Astrocyte of the cerebellum (primary cell): ENCODE data around the gene MAP4K3.
A peak's percentile ranks its signal among the peaks of the same experiment; 100 is the strongest.

Source experiments
- DNase-seq: peaks from one replicate; pipeline ENCODE4 v3.0.0-alpha.2; 2011; ENCODE audit warnings: low read depth
- H3K4me3 ChIP-seq: 2 replicates; pipeline ENCODE4 v1.5.1; 2011; ENCODE audit warnings: mild to moderate bottlenecking, low read depth, low read length, moderate library complexity
- in situ Hi-C: cut with HindIII; loops from 2 replicates; pipeline ENCODE4 v1.10.0; 2017; ENCODE audit warnings: low sequenced_read_pairs
- TF ChIP-seq, protein P1 (sequence below): IDR thresholded peaks from 2 replicates; pipeline ENCODE4 v1.5.1; 2012; ENCODE audit warnings: low read length, low read depth, moderate library complexity, mild to moderate bottlenecking; ENCODE audit errors: missing control alignments

The MAP4K3 gene

DNA sequence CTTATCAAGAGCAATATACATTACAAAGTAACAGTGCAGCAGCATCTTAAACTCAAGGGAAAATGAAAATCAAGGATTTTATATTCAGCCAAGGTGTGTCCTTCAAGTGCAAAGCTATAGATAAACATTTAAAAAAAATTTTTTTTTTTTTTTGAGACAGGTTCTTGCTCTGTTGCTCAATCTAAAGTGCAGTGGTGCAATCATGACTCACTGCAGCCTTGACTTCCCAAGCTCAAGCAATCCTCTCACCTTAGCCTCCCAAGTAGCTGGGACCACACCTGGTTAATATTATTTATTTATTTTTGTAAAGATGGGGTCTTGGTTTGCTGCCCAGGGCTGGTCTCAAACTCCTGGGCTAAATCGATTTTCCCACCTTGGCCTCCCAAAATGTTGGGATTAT, 202.3 kb downstream of the MAP4K3 start:
- no peak for DNase-seq
- no peak overlapping the region for H3K4me3 ChIP-seq
- in situ Hi-C loops, result loop anchor here (25.0 kb wide), 2 partner anchors 172 to 297 kb away; no protein-coding TSS in a partner anchor
- TF ChIP-seq, protein P1, sequence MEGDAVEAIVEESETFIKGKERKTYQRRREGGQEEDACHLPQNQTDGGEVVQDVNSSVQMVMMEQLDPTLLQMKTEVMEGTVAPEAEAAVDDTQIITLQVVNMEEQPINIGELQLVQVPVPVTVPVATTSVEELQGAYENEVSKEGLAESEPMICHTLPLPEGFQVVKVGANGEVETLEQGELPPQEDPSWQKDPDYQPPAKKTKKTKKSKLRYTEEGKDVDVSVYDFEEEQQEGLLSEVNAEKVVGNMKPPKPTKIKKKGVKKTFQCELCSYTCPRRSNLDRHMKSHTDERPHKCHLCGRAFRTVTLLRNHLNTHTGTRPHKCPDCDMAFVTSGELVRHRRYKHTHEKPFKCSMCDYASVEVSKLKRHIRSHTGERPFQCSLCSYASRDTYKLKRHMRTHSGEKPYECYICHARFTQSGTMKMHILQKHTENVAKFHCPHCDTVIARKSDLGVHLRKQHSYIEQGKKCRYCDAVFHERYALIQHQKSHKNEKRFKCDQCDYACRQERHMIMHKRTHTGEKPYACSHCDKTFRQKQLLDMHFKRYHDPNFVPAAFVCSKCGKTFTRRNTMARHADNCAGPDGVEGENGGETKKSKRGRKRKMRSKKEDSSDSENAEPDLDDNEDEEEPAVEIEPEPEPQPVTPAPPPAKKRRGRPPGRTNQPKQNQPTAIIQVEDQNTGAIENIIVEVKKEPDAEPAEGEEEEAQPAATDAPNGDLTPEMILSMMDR, result no peak

DNA sequence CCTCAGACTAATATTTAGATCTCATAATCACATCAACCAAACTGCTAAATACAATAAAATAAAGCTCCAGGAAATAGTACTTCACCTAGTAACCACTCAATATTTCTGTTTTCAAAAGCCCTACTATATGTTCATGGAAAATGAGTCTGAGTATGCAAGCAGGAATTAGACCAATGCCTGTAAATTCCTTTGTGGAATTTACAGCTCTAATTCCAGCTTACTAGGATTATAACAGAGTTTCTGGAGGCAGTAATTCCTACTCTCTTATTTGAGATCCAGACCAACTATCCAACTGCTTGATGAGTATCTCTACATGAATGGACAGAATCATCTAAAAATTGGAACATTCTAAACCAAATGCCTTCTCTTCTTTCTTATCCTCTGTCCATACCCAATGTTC, 204.9 kb downstream of the MAP4K3 start:
- H3K4me3 ChIP-seq, result no peak overlapping the region
- DNase-seq, result no peak
- in situ Hi-C loops, result loop anchor here (25.0 kb wide), 2 partner anchors 170 to 295 kb away; no protein-coding TSS in a partner anchor
- TF ChIP-seq, protein P1, result no peak

DNA sequence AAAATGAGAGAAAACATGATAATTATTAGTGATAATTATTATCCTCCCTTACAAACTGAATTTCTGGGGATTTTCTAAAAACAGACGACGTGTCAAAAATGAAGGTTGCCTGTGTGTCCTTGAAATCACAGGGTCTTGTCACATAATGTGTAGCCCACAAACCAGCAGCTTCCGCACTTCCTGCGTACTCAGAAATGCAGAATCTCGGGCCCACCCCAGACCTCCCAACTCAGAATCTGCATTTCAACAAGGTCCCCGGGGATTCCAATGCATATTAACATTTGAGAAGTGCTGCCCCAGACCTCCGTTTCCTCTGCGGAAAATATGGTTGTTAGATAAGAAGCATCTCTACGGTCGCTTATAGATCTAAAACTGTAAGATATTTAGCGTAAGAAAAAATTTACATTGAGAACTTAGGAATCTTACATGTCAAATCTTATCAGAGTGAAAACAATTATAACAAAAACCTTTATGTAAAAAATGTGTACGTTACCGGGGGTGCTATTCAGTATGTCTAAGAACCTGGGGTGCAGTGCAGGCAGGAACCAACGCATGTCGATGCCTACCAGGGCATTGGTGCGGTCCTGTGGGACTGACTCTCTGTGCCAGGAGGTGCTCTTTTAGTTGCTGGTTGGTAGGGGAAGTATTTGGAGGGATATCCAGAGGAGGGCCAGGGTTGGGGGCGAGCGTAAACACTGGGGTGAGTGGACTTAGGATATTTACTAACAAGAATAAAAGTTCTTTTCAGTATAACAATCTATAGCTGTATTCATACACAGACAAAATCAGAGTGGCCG, 208.5 kb downstream of the MAP4K3 start:
- TF ChIP-seq, protein P1, result no peak
- no peak for DNase-seq
- H3K4me3 ChIP-seq, result peak overlapping the region; percentile 30

DNA sequence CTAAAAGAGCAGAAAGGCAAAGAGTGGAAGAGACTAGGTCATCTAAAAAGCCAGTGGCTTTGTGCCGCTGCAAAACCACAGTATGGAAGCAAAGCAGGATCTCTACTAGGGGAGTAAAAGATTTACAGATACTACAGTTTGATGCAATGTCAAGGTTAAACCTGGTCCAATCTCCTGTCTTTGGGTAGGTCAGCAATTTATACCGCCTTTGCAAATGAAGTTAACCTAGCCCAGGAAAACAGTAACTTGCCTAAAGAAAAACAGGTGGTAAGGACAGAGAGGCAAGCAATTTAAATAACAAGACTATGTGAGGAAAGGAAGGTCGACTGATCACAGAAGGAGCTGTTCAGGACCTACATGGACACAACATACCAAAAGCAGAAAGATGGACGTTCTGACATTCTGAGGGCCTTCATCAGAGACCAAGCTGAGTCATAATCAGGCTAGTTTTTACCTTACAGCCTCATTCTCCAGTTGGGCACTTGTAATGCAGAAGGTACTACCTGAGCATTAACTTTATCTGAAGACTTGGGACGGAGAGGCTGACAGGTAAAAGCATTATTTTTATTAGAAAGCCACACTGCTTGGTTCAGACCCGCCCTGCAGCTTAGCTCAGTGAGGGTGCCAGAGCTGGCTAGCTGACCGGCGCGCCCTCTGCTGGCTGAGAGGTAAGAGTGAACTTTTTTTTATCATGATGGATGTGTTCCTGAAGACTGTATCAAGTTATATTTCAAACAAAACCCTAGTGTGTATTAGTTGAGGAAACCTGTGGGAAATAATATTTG, 209.3 kb downstream of the MAP4K3 start:
- peak; percentile 31 for DNase-seq
- TF ChIP-seq, protein P1, result peak; percentile 83
- in situ Hi-C loops, result loop anchor here (25.0 kb wide), 2 partner anchors 166 to 291 kb away; no protein-coding TSS in a partner anchor
- peak overlapping the region; percentile 30 for H3K4me3 ChIP-seq

More for the DNA sequence above, 208.5 kb downstream of the MAP4K3 start:
- in situ Hi-C loops, result loop anchor here (25.0 kb wide), 2 partner anchors 166 to 291 kb away; no protein-coding TSS in a partner anchor

DNA sequence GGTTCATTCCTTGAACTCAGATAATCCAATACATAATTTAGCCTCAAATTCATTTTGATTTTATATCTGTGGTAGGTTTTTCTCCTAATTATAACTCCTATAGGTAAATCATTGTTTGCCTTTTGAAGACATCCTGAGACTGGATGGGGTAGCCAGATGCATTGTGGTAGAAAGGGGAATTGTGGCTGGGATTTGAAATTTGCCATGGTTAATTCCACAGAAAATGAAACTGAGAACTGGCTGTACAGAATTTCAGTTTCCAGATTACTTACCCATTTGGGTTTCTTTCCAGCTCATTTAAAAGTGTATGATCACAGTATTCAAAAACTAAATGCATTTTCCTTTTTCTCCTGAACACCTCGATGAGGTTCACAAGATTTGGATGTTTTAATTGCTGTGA, 211.5 kb downstream of the MAP4K3 start:
- in situ Hi-C loops, result loop anchor here (25.0 kb wide), 2 partner anchors 163 to 288 kb away; no protein-coding TSS in a partner anchor
- no peak for DNase-seq
- TF ChIP-seq, protein P1, result no peak
- no peak overlapping the region for H3K4me3 ChIP-seq

DNA sequence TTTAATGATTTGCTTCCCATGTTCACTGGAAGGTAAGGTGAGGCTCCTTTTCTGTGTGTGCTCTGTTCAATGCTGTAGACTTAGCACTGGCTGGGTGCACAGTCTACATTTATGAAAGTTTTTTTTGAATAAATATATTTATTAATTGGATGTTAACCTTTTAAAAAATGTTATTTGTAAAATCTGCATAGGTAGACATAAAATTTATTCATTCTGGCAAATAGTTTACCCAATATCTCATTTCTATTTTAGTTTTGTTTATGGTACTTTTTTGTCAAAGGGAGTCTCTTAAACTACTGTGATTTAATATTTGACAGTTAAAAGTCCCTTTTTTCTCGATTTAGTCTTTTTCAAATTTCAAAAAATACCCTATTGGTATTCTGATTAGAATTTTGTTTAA, 213.2 kb downstream of the MAP4K3 start:
- DNase-seq, result no peak
- TF ChIP-seq, protein P1, result no peak
- in situ Hi-C loops, result no loop called here
- no peak overlapping the region for H3K4me3 ChIP-seq
